ENCODE data around the gene PARD3.

Gene PARD3

GRCh38 chr10:34499612-34500279 is 315.4 kb downstream of the PARD3 start:
- no peak for DNase-seq (ENCODE audit: low read depth in 2 of 2)

- DNase-seq (ENCODE audit: low read depth in 2 of 2), result no peak
Observed at GRCh38 chr10:34498821-34499220, 316.3 kb downstream of the PARD3 start.

GRCh38 chr10:34495938-34496337 is 319.2 kb downstream of the PARD3 start:
- no peak for DNase-seq (ENCODE audit: low read depth in 2 of 2)

- DNase-seq (ENCODE audit: low read depth in 2 of 2), result no peak
Observed at GRCh38 chr10:34494012-34494411, 321.1 kb downstream of the PARD3 start.

GRCh38 chr10:34492081-34492480 is 323.0 kb downstream of the PARD3 start:
- no peak for DNase-seq (ENCODE audit: low read depth in 2 of 2)

- DNase-seq (ENCODE audit: low read depth in 2 of 2), result no peak
Observed at GRCh38 chr10:34491678-34492077, 323.4 kb downstream of the PARD3 start.

GRCh38 chr10:34489973-34490745 is 324.9 kb downstream of the PARD3 start:
- no peak for DNase-seq (ENCODE audit: low read depth in 2 of 2)

- no peak for DNase-seq (ENCODE audit: low read depth in 2 of 2)
Observed at GRCh38 chr10:34489411-34489810, 325.7 kb downstream of the PARD3 start.

GRCh38 chr10:34488476-34489130 is 326.5 kb downstream of the PARD3 start:
- DNase-seq (ENCODE audit: low read depth in 2 of 2), result no peak

- no peak for DNase-seq (ENCODE audit: low read depth in 2 of 2)
Observed at GRCh38 chr10:34486008-34486407, 329.1 kb downstream of the PARD3 start.

GRCh38 chr10:34484164-34484563 is 330.9 kb downstream of the PARD3 start:
- DNase-seq (ENCODE audit: low read depth in 2 of 2), result no peak

- DNase-seq (ENCODE audit: low read depth in 2 of 2), result no peak
Observed at GRCh38 chr10:34480345-34480744, 334.8 kb downstream of the PARD3 start.

- DNase-seq (ENCODE audit: low read depth in 2 of 2), result no peak
Observed at GRCh38 chr10:34479520-34480179, 335.4 kb downstream of the PARD3 start.

GRCh38 chr10:34477249-34477648 is 337.8 kb downstream of the PARD3 start:
- no peak for DNase-seq (ENCODE audit: low read depth in 2 of 2)

GRCh38 chr10:34476608-34477007 is 338.5 kb downstream of the PARD3 start:
- DNase-seq (ENCODE audit: low read depth in 2 of 2), result no peak

GRCh38 chr10:34475786-34476185 is 339.3 kb downstream of the PARD3 start:
- no peak for DNase-seq (ENCODE audit: low read depth in 2 of 2)

- DNase-seq (ENCODE audit: low read depth in 2 of 2), result no peak
Observed at GRCh38 chr10:34475274-34475646, 339.8 kb downstream of the PARD3 start.

- no peak for DNase-seq (ENCODE audit: low read depth in 2 of 2)
Observed at GRCh38 chr10:34474555-34475273, 340.4 kb downstream of the PARD3 start.

- no peak for DNase-seq (ENCODE audit: low read depth in 2 of 2)
Observed at GRCh38 chr10:34474009-34474376, 341.1 kb downstream of the PARD3 start.

GRCh38 chr10:34473174-34474008 is 341.7 kb downstream of the PARD3 start:
- DNase-seq (ENCODE audit: low read depth in 2 of 2), result no peak

GRCh38 chr10:34470307-34470706 is 344.8 kb downstream of the PARD3 start:
- no peak for DNase-seq (ENCODE audit: low read depth in 2 of 2)
